Duodenal mucosa (tissue), 2 donors: ENCODE measurements around the gene PDK3.
A peak's percentile ranks its signal among the peaks of the same experiment; 100 is the strongest.

ENCODE experiments used
- H3K27ac ChIP-seq: one replicate; pipeline ENCODE4 v1.7.0; 2013; ENCODE audit warnings: low read depth, low read length
- H3K27me3 ChIP-seq, 2 donors: one replicate each; pipeline ENCODE4 v1.7.0; 2013; ENCODE audit warnings: low read length in 2 of 2, control low read depth in 1 of 2; ENCODE audit not compliant: insufficient read depth in 2 of 2, control insufficient read depth in 1 of 2
- H3K36me3 ChIP-seq, 2 donors: one replicate each; pipeline ENCODE4 v1.7.0; 2013; ENCODE audit warnings: low read length in 2 of 2, control low read depth in 1 of 2; ENCODE audit not compliant: insufficient read depth in 2 of 2, control insufficient read depth in 1 of 2
- H3K4me1 ChIP-seq, 2 donors: one replicate each; pipeline ENCODE4 v1.7.0; 2013; ENCODE audit warnings: low read length in 2 of 2, control low read depth in 1 of 2; ENCODE audit not compliant: insufficient read depth in 2 of 2, control insufficient read depth in 1 of 2
- H3K4me3 ChIP-seq, 2 donors: one replicate each; pipeline ENCODE4 v1.7.0; 2013; ENCODE audit warnings: low read length in 2 of 2, low read depth in 1 of 2
- H3K9ac ChIP-seq, 2 donors: one replicate each; pipeline ENCODE4 v1.7.0; 2013; ENCODE audit warnings: low read length in 2 of 2, low read depth in 1 of 2
- H3K9me3 ChIP-seq, 2 donors: one replicate each; pipeline ENCODE4 v1.7.0; 2013; ENCODE audit warnings: low read length in 2 of 2, control low read depth in 1 of 2; ENCODE audit not compliant: control insufficient read depth in 1 of 2

PDK3 gene

GRCh38 chrX:24443918-24444317 lies 21.2 kb upstream of the PDK3 start:
- H3K36me3 ChIP-seq: no peaks in the 10 kb centered on the region
- no peak overlapping the region for H3K27ac ChIP-seq
- no peak overlapping the region for H3K4me3 ChIP-seq
- no peaks in the 10 kb centered on the region for H3K27me3 ChIP-seq
- H3K9ac ChIP-seq: no peak overlapping the region
- no peaks in the 10 kb centered on the region for H3K9me3 ChIP-seq
- peaks cover 0 to 9% of the 10 kb centered on the region in 2 donors for H3K4me1 ChIP-seq

- H3K9me3 ChIP-seq: no peaks in the 10 kb centered on the region
- no peak overlapping the region for H3K9ac ChIP-seq
- peaks cover 0 to 9% of the 10 kb centered on the region in 2 donors for H3K4me1 ChIP-seq
- H3K4me3 ChIP-seq: no peak overlapping the region
- H3K27ac ChIP-seq: no peak overlapping the region
- H3K27me3 ChIP-seq: no peaks in the 10 kb centered on the region
- H3K36me3 ChIP-seq: no peaks in the 10 kb centered on the region
Observed at GRCh38 chrX:24444645-24445044, 20.4 kb upstream of the PDK3 start.

GRCh38 chrX:24448762-24449250 lies 16.3 kb upstream of the PDK3 start:
- Histone ChIP-seq H3K27ac (no peak overlapping the region), H3K9me3 (no peaks in the 10 kb centered on the region), H3K4me1 (peaks cover 0 to 4% of the 10 kb centered on the region in 2 donors), H3K36me3 (no peaks in the 10 kb centered on the region), H3K9ac (no peak overlapping the region), H3K4me3 (no peak overlapping the region), H3K27me3 (no peaks in the 10 kb centered on the region)

- no peak overlapping the region for H3K9ac ChIP-seq
- H3K27me3 ChIP-seq: no peaks in the 10 kb centered on the region
- no peak overlapping the region for H3K4me3 ChIP-seq
- no peak overlapping the region for H3K27ac ChIP-seq
- H3K9me3 ChIP-seq: no peaks in the 10 kb centered on the region
- H3K36me3 ChIP-seq: no peaks in the 10 kb centered on the region
- peaks cover 10 to 12% of the 10 kb centered on the region in 2 donors for H3K4me1 ChIP-seq
Observed at GRCh38 chrX:24463077-24463476, 2.0 kb upstream of the PDK3 start.

GRCh38 chrX:24464498-24464835 lies 619 bp upstream of the PDK3 start:
- H3K27me3 ChIP-seq: no peaks in the 10 kb centered on the region
- H3K4me1 ChIP-seq: peaks cover 10 to 15% of the 10 kb centered on the region in 2 donors
- peak overlapping the region; percentile 84 for H3K27ac ChIP-seq
- H3K9ac ChIP-seq: peak overlapping the region; percentile 58 to 81
- H3K9me3 ChIP-seq: no peaks in the 10 kb centered on the region
- peak overlapping the region; percentile 50 to 78 for H3K4me3 ChIP-seq
- H3K36me3 ChIP-seq: no peaks in the 10 kb centered on the region

GRCh38 chrX:24465532-24465865 lies 413 bp downstream of the PDK3 start:
- H3K27me3 ChIP-seq: no peaks in the 10 kb centered on the region
- H3K4me3 ChIP-seq: peak overlapping the region; percentile 71 to 80
- peak overlapping the region; percentile 70 to 71 for H3K9ac ChIP-seq
- H3K27ac ChIP-seq: peak overlapping the region; percentile 56
- no peaks in the 10 kb centered on the region for H3K36me3 ChIP-seq
- H3K9me3 ChIP-seq: no peaks in the 10 kb centered on the region
- H3K4me1 ChIP-seq: peaks cover 10 to 15% of the 10 kb centered on the region in 2 donors

GRCh38 chrX:24466025-24466424 lies 939 bp downstream of the PDK3 start:
- no peaks in the 10 kb centered on the region for H3K9me3 ChIP-seq
- peak overlapping the region; percentile 71 to 80 for H3K4me3 ChIP-seq
- H3K36me3 ChIP-seq: no peaks in the 10 kb centered on the region
- H3K9ac ChIP-seq: peak overlapping the region; percentile 70 to 71
- H3K27me3 ChIP-seq: no peaks in the 10 kb centered on the region
- H3K4me1 ChIP-seq: peaks cover 10 to 15% of the 10 kb centered on the region in 2 donors
- no peak overlapping the region for H3K27ac ChIP-seq

- no peaks in the 10 kb centered on the region for H3K9me3 ChIP-seq
- no peak overlapping the region for H3K4me3 ChIP-seq
- H3K36me3 ChIP-seq: no peaks in the 10 kb centered on the region
- H3K4me1 ChIP-seq: peaks cover 16 to 20% of the 10 kb centered on the region in 2 donors
- H3K27me3 ChIP-seq: no peaks in the 10 kb centered on the region
- H3K27ac ChIP-seq: no peak overlapping the region
- H3K9ac ChIP-seq: no peak overlapping the region
Observed at GRCh38 chrX:24468245-24468644, 3.2 kb downstream of the PDK3 start.

GRCh38 chrX:24471808-24472207 lies 6.7 kb downstream of the PDK3 start:
- H3K9me3 ChIP-seq: no peaks in the 10 kb centered on the region
- no peak overlapping the region for H3K9ac ChIP-seq
- no peaks in the 10 kb centered on the region for H3K27me3 ChIP-seq
- no peaks in the 10 kb centered on the region for H3K36me3 ChIP-seq
- peaks cover 13 to 17% of the 10 kb centered on the region in 2 donors for H3K4me1 ChIP-seq
- no peak overlapping the region for H3K27ac ChIP-seq
- no peak overlapping the region for H3K4me3 ChIP-seq

GRCh38 chrX:24475480-24475879 lies 10.4 kb downstream of the PDK3 start:
- Histone ChIP-seq H3K36me3 (no peaks in the 10 kb centered on the region), H3K27ac (no peak overlapping the region), H3K4me3 (no peak overlapping the region), H3K9me3 (no peaks in the 10 kb centered on the region), H3K9ac (no peak overlapping the region), H3K27me3 (no peaks in the 10 kb centered on the region), H3K4me1 (peaks cover 12 to 22% of the 10 kb centered on the region in 2 donors)

GRCh38 chrX:24478509-24478908 lies 13.4 kb downstream of the PDK3 start:
- H3K9me3 ChIP-seq: no peaks in the 10 kb centered on the region
- no peak overlapping the region for H3K27ac ChIP-seq
- H3K4me3 ChIP-seq: no peak overlapping the region
- H3K27me3 ChIP-seq: no peaks in the 10 kb centered on the region
- peaks cover 7 to 21% of the 10 kb centered on the region in 2 donors for H3K4me1 ChIP-seq
- no peaks in the 10 kb centered on the region for H3K36me3 ChIP-seq
- H3K9ac ChIP-seq: no peak overlapping the region
